Sigmoid colon (tissue), 7 donors: Measurements from ENCODE around the gene GNAI2. TPM values are rescaled to one million over a fixed set of nuclear protein-coding genes. Genes with fewer than 3 reads are reported as not detected.
"Not testable (repeated sequence)": the region's sequence is repeated elsewhere in the genome, so short reads cannot be mapped to it uniquely, and the experiment has no call there.

Source experiments
- DNase-seq: peaks from one replicate; pipeline ENCODE4 v3.0.0-alpha.2; 2019
- H3K27ac ChIP-seq, 4 donors: fragments of 200-600 bp; sonication (generic); one replicate each; pipeline ENCODE4 v1.5.1; 2016 to 2019; ENCODE audit warnings: mild to moderate bottlenecking in 1 of 4
- H3K27me3 ChIP-seq, 3 donors: fragments of 200-600 bp; sonication (generic); one replicate each; pipeline ENCODE4 v1.5.1; 2019; ENCODE audit warnings: mild to moderate bottlenecking in 1 of 3
- H3K36me3 ChIP-seq, 4 donors: fragments of 200-600 bp; sonication (generic); one replicate each; pipeline ENCODE4 v1.5.1; 2016 to 2019
- H3K4me1 ChIP-seq, 4 donors: fragments of 200-600 bp; sonication (generic); one replicate each; pipeline ENCODE4 v1.5.1; 2017 to 2019
- H3K4me3 ChIP-seq, 4 donors: fragments of 200-600 bp; sonication (generic); one replicate each; pipeline ENCODE4 v1.5.1; 2017 to 2019; ENCODE audit warnings: mild to moderate bottlenecking in 2 of 4, moderate library complexity in 1 of 4
- H3K9me3 ChIP-seq, 4 donors: fragments of 200-600 bp in 3 of 4; sonication (generic) in 3 of 4; one replicate each; pipeline versions ENCODE4 v1.5.1 to v1.6.1; 2013 to 2019
- CTCF ChIP-seq, 4 experiments: fragments of 450-650 bp in 3 of 4; fragments of 200-600 bp in 1 of 4; IDR thresholded peaks; one replicate each; pipeline ENCODE4 v1.5.1; 2016 to 2019; ENCODE audit warnings: antibody characterized with exemption in 4 of 4, mild to moderate bottlenecking in 3 of 4, moderate library complexity in 2 of 4
- EP300 ChIP-seq, 4 donors: sonication (generic); formaldehyde crosslinking; IDR thresholded peaks; one replicate each; pipeline ENCODE4 v1.6.1; 2017; ENCODE audit warnings: antibody characterized with exemption in 4 of 4
- POLR2A ChIP-seq, 2 donors: fragments of 450-650 bp; IDR thresholded peaks; one replicate each; pipeline ENCODE4 v1.6.1; 2016; ENCODE audit warnings: antibody characterized with exemption in 2 of 2, mild to moderate bottlenecking in 2 of 2, moderate library complexity in 2 of 2
- POLR2AphosphoS5 ChIP-seq, 4 donors: sonication (generic); formaldehyde crosslinking; IDR thresholded peaks; one replicate each; pipeline ENCODE4 v1.6.1; 2017; ENCODE audit warnings: antibody characterized with exemption in 4 of 4
- WGBS, 2 donors: extraction: QIAGEN DNeasy Blood & Tissue Kit; methylation state at CpG; one replicate each; pipeline ENCODE4 v1.1.7; 2013; 5-methylcytosine and 5-hydroxymethylcytosine counted together
- intact Hi-C: fragments of 100-400 bp; cut with DNase I; formaldehyde crosslinking; loops from one replicate; pipeline ENCODE4 v1.15.1; 2023
- polyA plus RNA-seq, 3 donors: library from polyadenylated mRNA; stranded (reverse); fragments of 200-250 nt; gene quantifications; one replicate each; pipeline ENCODE4 v1.2.3, GENCODE V29; 2013
- total RNA-seq, 4 donors: library from RNA; depleted of rRNA; stranded (reverse); fragments of >200 nt; gene quantifications; one replicate each; pipeline ENCODE4 v1.1.0, GENCODE V29; 2016
- donor health status: healthy with polysubstance abuse.
- donor health status: Bipolar disorder and iron deficiency.
- donor health status: healthy.

The GNAI2 gene
- total and polyA plus RNA-seq, 7 donors: 43.9 to 171 (median 149) TPM

GRCh38 chr3:50270422-50271224, 34.6 kb downstream of the GNAI2 start:
- DNase-seq: no peak
- TF ChIP-seq POLR2AphosphoS5 (IDR thresholded peaks at IDR 0.05): peak in 2 of 4 donors; percentile 65 to 70
- no peak for TF ChIP-seq POLR2A (IDR thresholded peaks at IDR 0.05)
- intact Hi-C loops: no loop called here
- H3K4me3 ChIP-seq: peak overlapping the region in 3 of 4 donors; percentile 34 to 43 (median 39)
- peaks cover 0 to 4% (median 0%) of the 10 kb centered on the region in 4 donors for H3K36me3 ChIP-seq
- H3K4me1 ChIP-seq: peaks cover 0 to 68% (median 60%) of the 10 kb centered on the region in 4 donors
- H3K27me3 ChIP-seq: peaks cover 0 to 13% (median 0%) of the 10 kb centered on the region in 3 donors
- H3K9me3 ChIP-seq: no peaks in the 10 kb centered on the region
- 81 to 85% methylated on average over 19 of the region's 19 CpGs for WGBS, 2 donors
- H3K27ac ChIP-seq: peak overlapping the region; percentile 93 to 99 (median 99)

- DNase-seq: no peak
- peak overlapping the region in 1 of 4 donors; percentile 43 for H3K4me3 ChIP-seq
These were observed 35.4 kb downstream of the GNAI2 start for GRCh38 chr3:50271314-50271936.

GRCh38 chr3:50272538-50272910, 36.5 kb downstream of the GNAI2 start:
- peaks cover 0 to 21% (median 0%) of the 10 kb centered on the region in 3 donors for H3K27me3 ChIP-seq
- not testable (repeated sequence) for DNase-seq, H3K9me3 ChIP-seq
- peaks cover 0 to 11% (median 0%) of the 10 kb centered on the region in 4 donors for H3K36me3 ChIP-seq
- peak overlapping the region in 1 of 4 donors; percentile 45 for H3K4me3 ChIP-seq
- peak overlapping the region in 3 of 4 donors; percentile 48 to 99 (median 65) for H3K27ac ChIP-seq
- WGBS, 2 donors: 61 to 71% methylated on average over 10 of the region's 10 CpGs
- intact Hi-C loops: loop anchor here (2.0 kb wide), 1 partner anchor 80 kb away; no protein-coding TSS in a partner anchor
- H3K4me1 ChIP-seq: peaks cover 0 to 49% (median 42%) of the 10 kb centered on the region in 4 donors

More at GRCh38 chr3:50271314-50271936, 35.4 kb downstream of the GNAI2 start:
- peaks cover 0 to 21% (median 0%) of the 10 kb centered on the region in 3 donors for H3K27me3 ChIP-seq
- peak overlapping the region in 3 of 4 donors; percentile 93 to 99 (median 99) for H3K27ac ChIP-seq
- 40 to 80% methylated on average over 10 of the region's 10 CpGs for WGBS, 2 donors
- peaks cover 0 to 10% (median 0%) of the 10 kb centered on the region in 4 donors for H3K36me3 ChIP-seq
- intact Hi-C loops: no loop called here
- TF ChIP-seq CTCF (IDR thresholded peaks at IDR 0.05): no peak
- TF ChIP-seq POLR2AphosphoS5 (IDR thresholded peaks at IDR 0.05): no peak
- TF ChIP-seq EP300 (IDR thresholded peaks at IDR 0.05): no peak
- no peak for TF ChIP-seq POLR2A (IDR thresholded peaks at IDR 0.05)
- H3K9me3 ChIP-seq: no peaks in the 10 kb centered on the region
- H3K4me1 ChIP-seq: peaks cover 0 to 60% (median 52%) of the 10 kb centered on the region in 4 donors

- Histone ChIP-seq H3K9me3 (no peaks in the 10 kb centered on the region), H3K27me3 (peaks cover 0 to 21% (median 0%) of the 10 kb centered on the region in 3 donors), H3K4me1 (peaks cover 0 to 43% (median 36%) of the 10 kb centered on the region in 4 donors), H3K36me3 (peaks cover 0 to 11% (median 0%) of the 10 kb centered on the region in 4 donors), H3K27ac (peak overlapping the region in 3 of 4 donors; percentile 48 to 99 (median 65)), H3K4me3 (peak overlapping the region in 3 of 4 donors; percentile 31 to 45 (median 35))
- 2 to 5% methylated on average over 61 of the region's 61 CpGs for WGBS, 2 donors
- DNase-seq: peak; percentile 92
- TF ChIP-seq EP300 (IDR thresholded peaks at IDR 0.05) (no peak), POLR2AphosphoS5 (IDR thresholded peaks at IDR 0.05) (peak in 3 of 4 donors; percentile 20 to 38 (median 34)), POLR2A (IDR thresholded peaks at IDR 0.05) (no peak), CTCF (IDR thresholded peaks at IDR 0.05) (peak; percentile 97 to 99 (median 99))
- intact Hi-C loops: loop anchor here (1.0 to 2.0 kb wide), 3 partner anchors 13 to 80 kb away; no protein-coding TSS in a partner anchor
These were observed 37.1 kb downstream of the GNAI2 start for GRCh38 chr3:50272911-50273688.

- H3K4me1 ChIP-seq: peaks cover 0 to 41% (median 32%) of the 10 kb centered on the region in 4 donors
- TF ChIP-seq POLR2AphosphoS5 (IDR thresholded peaks at IDR 0.05): no peak
- no peak for TF ChIP-seq EP300 (IDR thresholded peaks at IDR 0.05)
- TF ChIP-seq CTCF (IDR thresholded peaks at IDR 0.05): no peak
- TF ChIP-seq POLR2A (IDR thresholded peaks at IDR 0.05): no peak
- no peaks in the 10 kb centered on the region for H3K9me3 ChIP-seq
- peak overlapping the region in 2 of 4 donors; percentile 35 to 45 for H3K4me3 ChIP-seq
- H3K36me3 ChIP-seq: peaks cover 0 to 11% (median 0%) of the 10 kb centered on the region in 4 donors
- H3K27me3 ChIP-seq: peaks cover 0 to 21% (median 0%) of the 10 kb centered on the region in 3 donors
- peak overlapping the region in 3 of 4 donors; percentile 33 to 65 (median 48) for H3K27ac ChIP-seq
- WGBS, 2 donors: 56 to 73% methylated on average over 31 of the region's 31 CpGs
- DNase-seq: peak; percentile 67
- intact Hi-C loops: loop anchor here (1.0 to 2.0 kb wide), 3 partner anchors 13 to 81 kb away; no protein-coding TSS in a partner anchor
These were observed 37.7 kb downstream of the GNAI2 start for GRCh38 chr3:50273689-50274065.
